GM21717 (cell line): ENCODE results near the gene MIB2.
"Not testable (repeated sequence)": the region's sequence is repeated elsewhere in the genome, so short reads cannot be mapped to it uniquely, and the experiment has no call there.

Experiments used
- ATAC-seq: cut with Tn5 transposase; IDR thresholded peaks from one replicate; pipeline ENCODE4 v1.9.1; 2021; ENCODE audit warnings: mild to moderate bottlenecking, moderate library complexity; ENCODE audit not compliant: unreplicated experiment

Gene MIB2

DNA sequence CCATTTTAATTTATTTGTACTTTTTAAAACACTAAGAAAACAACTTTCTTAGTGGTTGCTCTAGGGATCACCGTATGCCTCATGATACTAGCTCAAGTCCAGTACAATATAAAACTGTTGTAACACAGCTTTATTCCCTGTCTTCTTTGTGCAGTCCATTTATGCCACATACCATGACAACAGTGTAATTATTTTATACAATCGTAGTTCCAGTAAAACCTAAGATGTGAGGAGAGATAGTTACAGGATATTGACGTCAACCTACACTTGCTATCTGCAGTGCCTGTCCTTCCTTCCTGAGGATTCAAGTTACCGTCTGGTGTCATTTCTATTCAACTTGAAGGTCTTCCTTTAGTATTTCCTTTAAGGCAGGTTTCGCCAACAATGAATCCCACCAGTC is 31.0 kb downstream of the MIB2 start:
- not testable (repeated sequence) for ATAC-seq

DNA sequence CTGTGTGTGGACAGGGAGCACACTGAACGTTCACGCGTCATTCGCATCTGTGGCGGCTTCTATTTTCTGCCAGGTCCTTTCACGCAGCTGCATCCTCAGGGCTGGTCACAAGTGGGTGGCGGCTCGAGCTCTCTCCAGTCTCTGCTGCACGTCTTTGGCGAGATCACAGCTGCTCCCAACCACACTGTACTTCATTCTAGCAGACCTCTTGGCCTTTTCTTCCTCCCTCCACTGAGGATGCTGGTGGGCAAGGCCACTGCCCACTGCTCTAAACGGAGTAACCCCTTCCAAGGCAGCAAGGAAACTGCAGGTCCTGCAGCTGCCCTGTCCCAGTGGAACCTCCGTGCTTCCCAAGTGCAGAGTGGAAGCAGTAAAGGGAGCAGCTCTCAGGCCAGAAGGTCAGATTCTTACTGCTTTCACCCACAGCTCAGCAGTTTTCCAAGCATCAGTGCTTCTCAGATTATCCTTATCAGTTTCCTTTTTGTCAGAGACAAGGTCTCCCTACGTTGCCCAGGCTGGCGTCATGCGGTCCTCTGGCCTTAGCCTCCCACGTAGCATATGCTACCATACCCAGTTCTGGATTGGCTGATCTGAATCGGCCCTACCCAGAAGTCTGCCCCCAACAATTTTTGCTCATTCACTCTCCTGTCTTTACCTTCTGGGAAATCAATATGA is 32.4 kb downstream of the MIB2 start:
- ATAC-seq = not testable (repeated sequence)

DNA sequence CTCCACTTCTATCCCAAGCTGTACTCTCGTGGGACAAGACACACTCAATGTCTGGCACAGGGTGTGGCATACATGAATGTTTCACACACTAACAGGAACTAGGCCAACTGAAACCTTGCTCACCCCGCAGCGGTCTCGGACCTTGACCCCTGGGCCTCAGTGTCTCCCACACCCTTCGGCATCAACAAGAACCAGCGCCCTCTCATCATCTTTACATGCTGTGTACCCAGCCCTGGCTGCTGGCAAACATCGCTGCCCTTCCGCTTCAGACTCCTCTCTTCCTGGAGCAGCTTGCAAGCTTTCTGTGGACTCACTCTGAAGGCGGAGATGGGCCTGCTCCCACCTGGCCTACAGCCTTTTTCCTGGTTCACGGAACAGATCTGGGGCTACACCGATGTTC is 33.0 kb downstream of the MIB2 start:
- not testable (repeated sequence) for ATAC-seq

DNA sequence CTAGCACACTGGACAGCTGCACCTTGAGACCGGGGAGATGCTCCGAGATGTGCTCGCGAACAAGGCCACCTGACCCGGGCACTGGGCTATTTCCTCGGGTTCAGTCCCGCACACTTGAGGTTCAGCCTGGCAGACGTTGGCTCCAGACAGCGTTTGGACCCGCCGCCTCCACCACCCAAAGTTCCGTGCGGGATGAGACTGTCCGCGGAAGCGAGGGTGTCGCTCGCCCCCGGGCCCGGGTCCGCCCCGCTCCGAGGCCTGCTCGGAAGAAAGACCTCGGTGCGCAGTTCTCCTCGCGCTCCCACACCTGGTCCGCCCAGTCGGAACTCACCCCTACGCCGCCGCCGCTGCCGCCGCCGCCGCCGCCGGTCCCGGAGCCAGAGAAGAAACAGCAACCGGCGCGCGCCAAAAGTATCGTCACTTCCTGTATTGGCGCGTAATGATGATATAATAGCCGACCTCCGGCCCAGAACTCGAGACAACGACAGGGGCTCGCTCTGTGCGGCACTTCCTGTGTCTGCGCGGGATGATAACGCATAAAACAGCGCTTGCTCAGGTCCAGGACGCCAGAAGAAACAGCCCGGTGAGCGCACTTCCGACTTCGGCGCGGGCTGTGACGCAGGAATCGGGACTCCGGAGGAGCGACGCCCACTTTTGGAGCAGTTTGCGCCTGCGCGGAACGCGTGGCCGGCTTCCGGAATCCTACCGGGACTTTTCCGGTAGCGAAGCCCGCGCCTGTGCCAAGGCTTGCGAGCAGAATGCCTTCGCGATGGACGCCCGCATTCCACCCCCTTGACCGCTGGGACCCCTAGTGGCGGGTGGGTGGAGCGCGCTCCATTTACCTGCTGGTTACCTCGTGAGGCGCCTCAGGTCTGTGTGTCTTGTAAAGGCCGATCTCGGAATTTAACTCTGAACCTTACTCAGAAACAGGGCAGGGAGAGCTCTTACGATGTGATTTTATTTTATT is 43.6 kb downstream of the MIB2 start, which contains the start of gene CDK11B:
TSS of gene CDK11B (minus strand) at position 422 of the 967 bp plus-strand sequence. CDS start 1,519 bp downstream, outside the sequence.
- peak; percentile 67 for ATAC-seq

- ATAC-seq = not testable (repeated sequence)
These were observed 47.1 kb downstream of the MIB2 start for GRCh38 chr1:1662392-1662791.

DNA sequence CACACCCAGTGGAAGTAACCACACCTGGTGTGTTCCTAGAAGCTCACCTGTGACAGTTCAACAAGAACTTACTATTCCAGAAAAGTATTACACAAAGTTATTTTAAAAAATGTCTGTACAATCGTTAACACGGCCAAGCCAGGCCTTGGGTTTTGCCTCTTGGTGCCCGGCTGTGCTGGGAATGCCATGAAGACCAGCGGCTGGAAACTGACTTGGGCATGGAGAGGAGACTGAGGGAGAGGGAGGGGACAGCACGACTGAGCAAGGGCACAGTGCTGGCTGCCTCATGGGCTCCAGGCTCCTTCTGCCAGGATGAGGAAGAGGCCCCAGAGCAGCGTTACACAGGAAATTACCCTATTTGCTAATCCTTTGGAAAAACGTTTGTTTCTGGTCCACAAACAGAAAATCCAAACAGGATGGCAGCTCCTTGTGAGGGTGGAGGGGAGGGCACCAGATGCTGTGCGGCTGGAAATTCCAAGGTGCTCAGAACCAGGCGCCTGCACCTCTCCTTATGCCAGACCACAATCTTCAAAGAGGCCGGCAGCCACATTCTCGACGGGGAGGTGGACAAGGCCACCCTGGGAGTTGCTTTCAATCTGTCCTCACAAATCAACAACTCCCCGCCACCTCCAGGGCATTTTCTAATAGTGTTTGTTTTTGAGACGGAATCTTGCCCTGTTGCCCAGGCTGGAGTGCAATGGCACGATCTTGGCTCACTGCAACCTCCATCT is 47.7 kb downstream of the MIB2 start:
- not testable (repeated sequence) for ATAC-seq

DNA sequence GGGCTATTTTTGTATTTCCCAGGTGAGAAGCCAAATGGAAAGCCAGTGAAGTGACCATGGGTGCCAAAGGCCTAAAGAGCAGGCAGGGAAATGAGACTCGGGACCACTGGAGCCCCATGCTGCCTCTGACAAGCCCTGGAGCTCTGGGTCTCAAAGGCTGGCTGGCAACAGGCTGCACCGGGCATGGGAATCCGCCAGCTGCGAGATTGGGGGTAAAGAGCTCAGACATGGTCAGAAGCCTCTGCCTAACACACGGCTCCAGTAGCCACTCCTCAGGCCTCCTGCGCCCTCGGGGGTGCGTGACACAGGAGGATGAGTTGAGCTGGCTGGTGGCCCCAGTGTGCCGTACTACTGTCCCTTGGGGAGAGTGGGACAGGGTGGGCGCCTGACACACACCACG is 49.0 kb downstream of the MIB2 start:
- not testable (repeated sequence) for ATAC-seq

- ATAC-seq = no peak
These were observed 49.9 kb downstream of the MIB2 start for GRCh38 chr1:1664941-1665814.

- ATAC-seq = no peak
These were observed 50.5 kb downstream of the MIB2 start for GRCh38 chr1:1665815-1666251.

GRCh38 chr1:1666526-1666925 is 51.2 kb downstream of the MIB2 start:
- ATAC-seq = no peak

DNA sequence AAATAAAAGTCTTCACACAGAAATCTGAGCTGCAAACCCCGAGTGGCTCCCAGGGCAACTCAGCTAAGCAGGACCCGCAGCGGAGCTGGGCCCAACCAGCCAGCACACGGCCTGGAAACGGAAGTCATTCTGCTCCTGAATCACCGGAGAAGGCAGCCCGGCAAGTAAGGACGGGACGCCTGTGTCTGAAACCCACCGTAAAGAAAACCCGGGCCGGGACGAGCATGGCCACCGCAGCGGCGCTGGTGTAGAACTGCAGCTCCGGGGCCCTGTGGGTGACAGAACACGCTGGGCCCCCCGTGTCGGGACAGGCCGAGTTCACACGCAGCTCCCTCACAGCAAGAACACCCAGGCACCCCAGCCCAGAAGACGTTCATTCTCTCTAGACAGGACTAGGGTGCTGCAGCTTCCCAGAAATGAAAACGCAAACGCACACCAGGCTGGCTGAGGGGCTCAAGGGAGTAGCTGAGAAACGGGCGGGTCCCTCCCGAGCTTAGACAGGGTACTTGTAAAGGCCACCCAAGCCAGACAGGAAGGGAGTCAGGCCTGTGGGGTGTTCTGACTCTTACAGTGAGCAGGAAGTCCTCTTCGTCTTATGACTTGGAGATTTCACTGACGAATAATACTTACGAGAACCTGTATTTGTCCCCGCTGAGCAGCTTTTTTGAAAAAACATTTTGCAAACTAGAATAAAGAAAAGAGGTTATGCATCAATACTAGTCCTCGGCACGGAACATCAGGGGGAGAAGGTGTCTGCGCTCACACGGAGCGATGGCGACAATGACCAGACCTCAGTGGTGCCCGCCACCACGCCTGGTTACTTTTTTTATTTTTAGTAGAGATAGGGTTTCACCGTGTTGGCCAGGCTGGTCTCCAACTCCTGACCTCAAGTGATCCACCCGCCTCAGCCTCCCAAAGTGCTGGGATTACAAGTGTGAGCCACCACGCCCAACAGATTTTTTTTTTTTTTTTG is 54.5 kb downstream of the MIB2 start:
- no peak for ATAC-seq

DNA sequence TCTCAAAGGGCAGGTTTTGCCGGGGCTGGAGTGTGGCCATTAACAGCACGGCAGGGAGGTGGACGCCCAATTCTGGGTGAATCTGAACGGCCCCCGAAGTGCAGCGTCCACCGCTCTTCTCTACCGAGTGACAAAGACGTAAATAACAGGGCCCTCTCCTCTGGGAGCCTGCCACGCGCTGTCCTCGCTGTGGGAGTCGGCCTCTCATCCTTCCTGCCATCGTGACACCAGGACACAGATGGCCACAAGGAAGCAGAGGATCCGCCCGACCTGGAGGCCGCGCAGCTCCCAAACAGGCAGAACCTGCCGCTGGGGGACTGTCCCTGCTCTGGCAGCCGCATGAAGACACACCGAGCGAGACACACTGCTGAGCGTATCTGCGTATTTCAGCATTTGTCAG is 55.6 kb downstream of the MIB2 start:
- no peak for ATAC-seq

DNA sequence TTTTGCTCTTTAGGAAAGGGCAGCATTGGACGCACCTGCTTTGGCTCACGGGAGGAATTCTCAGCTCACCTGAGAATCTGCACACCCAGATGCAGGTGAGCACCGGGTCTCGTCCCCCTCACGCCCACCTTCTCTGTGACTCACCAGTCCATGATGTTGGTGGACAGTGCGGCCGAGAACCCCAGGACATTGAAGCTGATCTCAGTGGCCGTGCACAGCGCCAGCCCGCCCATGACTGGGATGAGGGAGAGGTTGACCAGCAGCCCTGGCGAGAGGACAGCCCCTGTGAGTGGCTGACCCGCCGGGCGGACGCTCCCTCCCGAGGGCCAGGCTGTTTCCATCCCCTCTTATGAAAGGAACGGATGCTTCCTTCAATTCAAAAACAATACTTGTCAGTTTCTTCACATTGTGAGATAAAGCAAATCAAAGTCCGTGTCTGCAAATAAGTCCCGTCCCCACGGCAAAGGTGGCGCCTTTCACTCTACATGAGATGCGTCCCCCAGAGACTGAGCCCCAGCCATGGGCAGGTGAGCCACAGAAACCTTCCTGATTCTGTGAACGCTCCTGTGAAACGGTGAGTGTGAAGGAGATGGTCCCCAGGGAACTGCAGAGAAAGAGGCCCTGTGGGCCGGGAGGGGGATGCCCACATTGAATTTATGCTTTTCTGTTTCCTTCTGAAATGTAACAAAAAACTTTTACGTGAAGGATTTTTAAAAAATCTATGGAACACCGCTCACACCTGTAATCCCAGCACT is 56.2 kb downstream of the MIB2 start:
- ATAC-seq = no peak

GRCh38 chr1:1672181-1672965 is 57.1 kb downstream of the MIB2 start:
- no peak for ATAC-seq

DNA sequence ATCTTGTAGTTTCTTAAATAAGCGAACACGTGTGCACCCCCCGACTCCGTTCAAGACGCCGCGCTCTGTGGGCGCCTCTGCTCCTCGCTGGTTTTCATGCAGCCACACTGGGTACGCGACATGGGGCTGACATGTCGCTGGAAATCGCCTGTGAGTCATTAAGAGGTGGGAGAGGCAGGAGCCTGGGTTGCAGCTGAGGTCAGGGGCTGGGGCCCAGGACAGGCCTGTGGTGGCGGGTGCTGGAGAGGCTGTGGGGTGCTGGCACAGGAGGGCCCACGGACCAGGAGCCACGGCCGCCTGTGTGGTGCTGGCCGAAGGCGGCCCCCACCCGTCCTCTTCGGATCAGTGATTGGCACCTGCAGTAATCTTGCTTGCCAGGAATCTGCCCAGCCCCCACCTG is 59.5 kb downstream of the MIB2 start:
- not testable (repeated sequence) for ATAC-seq

DNA sequence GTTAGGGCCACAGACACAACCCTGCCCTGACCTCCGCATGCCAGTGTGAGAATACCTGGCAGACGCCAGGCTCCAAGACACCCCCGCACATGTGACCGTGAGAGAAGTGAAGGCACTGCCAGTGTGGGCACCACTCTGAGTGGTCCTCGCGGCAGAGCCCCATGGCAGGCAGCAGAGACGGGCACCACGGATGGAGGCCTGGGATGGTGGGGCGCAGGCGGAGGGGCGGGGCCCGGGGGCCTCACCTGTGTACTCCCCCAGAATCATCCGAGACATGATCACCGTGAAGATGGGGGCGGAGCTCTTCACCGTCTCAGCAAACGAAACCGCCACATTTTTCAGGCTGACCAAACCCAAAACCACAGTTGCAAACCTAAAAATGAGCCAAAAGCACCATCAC is 59.9 kb downstream of the MIB2 start:
- not testable (repeated sequence) for ATAC-seq

- ATAC-seq = not testable (repeated sequence)
These were observed 60.8 kb downstream of the MIB2 start for GRCh38 chr1:1676087-1676486.
